ENCODE results near the gene MED7.
A peak's percentile ranks its signal among the peaks of the same experiment; 100 is the strongest.

MED7 gene

DNA sequence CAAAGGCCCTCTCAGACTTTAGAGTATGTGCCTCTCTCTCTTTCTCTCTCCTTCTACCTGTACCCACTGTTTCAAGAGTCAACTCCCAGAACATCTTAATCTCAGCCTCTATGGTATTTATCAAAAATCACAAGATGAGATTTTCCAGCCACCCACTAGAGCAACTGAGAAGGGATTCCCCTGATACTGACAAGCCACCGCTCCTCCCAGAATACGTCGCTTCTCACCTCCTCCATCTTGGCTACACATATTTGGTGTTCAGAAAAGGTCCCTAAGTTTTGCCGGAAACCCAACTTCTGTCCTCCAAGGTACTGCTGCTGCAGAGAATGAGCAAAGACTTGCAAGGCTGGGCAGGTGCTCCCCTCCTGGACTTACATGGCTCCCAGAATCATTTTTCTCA is 17.3 kb upstream of the MED7 start:
- Histone ChIP-seq H3K4me3 (ENCODE audit: low read depth in 1 of 2, low read length in 2 of 2) (no peak overlapping the region), H3K9me3 (ENCODE audit: low read length) (peaks cover 4% of the 10 kb centered on the region), H3K4me1 (ENCODE audit: insufficient read depth, low read length) (no peaks in the 10 kb centered on the region), H3K36me3 (ENCODE audit: insufficient read depth, low read length) (no peaks in the 10 kb centered on the region), H3K27me3 (ENCODE audit: control insufficient read depth in 1 of 2, insufficient read depth in 2 of 2, low read length in 2 of 2) (no peaks in the 10 kb centered on the region), H3K9ac (ENCODE audit: low read length) (no peak overlapping the region), H3K27ac (ENCODE audit: low read depth, low read length) (no peak overlapping the region)

DNA sequence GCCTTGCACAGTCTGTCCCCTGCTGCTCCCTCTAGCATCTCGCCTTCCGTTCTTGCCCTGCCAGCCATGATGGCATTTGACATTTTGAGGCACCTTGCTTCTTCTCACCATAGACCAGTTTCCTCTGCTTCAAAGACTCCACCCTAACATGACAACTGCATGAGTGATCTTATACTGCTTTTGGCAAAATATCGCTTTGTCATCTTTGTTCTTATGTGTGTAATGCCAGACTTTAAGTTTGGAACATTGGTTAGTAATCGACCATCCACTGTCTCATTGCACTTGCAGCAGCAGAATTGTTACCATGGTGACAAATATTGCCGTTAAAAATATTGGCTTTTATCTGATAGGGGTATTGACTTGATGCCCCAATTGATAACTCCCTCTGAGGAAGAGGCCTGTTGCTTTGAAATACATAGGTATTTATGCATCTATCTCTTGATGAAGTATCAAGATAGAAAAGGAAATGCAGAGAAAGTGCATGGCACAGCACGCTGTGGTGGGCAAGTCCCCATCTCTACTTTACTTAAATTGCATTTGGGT is 16.6 kb upstream of the MED7 start:
- Histone ChIP-seq H3K9ac (ENCODE audit: low read length) (no peak overlapping the region), H3K27me3 (ENCODE audit: control insufficient read depth in 1 of 2, insufficient read depth in 2 of 2, low read length in 2 of 2) (no peaks in the 10 kb centered on the region), H3K4me1 (ENCODE audit: insufficient read depth, low read length) (no peaks in the 10 kb centered on the region), H3K27ac (ENCODE audit: low read depth, low read length) (no peak overlapping the region), H3K4me3 (ENCODE audit: low read depth in 1 of 2, low read length in 2 of 2) (no peak overlapping the region), H3K9me3 (ENCODE audit: low read length) (peaks cover 4% of the 10 kb centered on the region), H3K36me3 (ENCODE audit: insufficient read depth, low read length) (no peaks in the 10 kb centered on the region)

DNA sequence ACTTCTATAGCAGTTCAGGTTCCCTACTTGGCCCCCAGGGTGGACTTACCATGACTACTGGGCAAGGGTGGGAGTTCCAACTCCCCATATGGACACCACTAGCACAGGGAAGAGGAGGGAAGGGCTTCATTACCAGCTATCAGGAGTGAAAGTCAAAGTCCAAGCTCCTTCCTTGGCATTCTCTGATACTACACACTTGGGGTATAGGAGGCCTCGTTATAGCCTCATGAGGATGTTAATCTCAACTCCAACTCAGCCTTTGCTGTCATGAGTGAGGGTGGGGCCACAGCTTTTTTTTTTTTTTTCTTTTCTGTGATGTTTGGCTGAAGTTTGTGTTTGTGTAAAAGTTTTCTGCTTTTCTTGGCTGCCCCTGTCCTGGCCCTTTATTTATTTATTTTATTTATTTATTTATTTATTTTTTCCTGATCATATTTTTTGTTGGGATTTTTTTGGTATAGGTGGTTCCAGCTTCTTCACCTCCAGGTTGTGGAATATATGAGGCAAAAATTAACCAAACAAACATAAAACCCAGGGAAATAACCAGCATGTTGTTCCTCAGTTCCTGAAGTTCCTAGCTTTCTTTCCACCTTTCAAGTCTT is 14.7 kb upstream of the MED7 start:
- no peaks in the 10 kb centered on the region for H3K4me1 ChIP-seq (ENCODE audit: insufficient read depth, low read length)
- H3K9ac ChIP-seq (ENCODE audit: low read length) = no peak overlapping the region
- no peaks in the 10 kb centered on the region for H3K27me3 ChIP-seq (ENCODE audit: control insufficient read depth in 1 of 2, insufficient read depth in 2 of 2, low read length in 2 of 2)
- no peaks in the 10 kb centered on the region for H3K36me3 ChIP-seq (ENCODE audit: insufficient read depth, low read length)
- H3K27ac ChIP-seq (ENCODE audit: low read depth, low read length) = no peak overlapping the region
- H3K9me3 ChIP-seq (ENCODE audit: low read length) = peaks cover 4% of the 10 kb centered on the region
- no peak overlapping the region for H3K4me3 ChIP-seq (ENCODE audit: low read depth in 1 of 2, low read length in 2 of 2)

DNA sequence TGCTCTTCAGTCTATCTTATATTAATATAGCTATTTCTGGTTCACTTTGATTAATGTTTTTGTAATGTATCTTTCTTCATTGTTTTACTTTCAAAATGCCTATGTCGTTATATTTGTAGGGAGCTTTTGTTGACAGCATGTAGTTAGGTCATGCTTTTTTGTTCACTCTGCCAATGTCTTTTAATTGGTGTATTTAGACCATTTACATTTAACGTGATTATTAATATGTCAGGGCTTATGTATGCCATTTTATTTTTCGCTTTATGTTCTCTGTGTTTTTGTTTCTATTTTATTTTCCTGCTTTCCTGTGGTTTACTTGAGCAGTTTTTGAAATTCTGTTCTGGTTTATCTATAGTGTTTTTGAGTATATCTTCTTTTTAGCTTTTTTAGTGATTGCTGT is 12.6 kb upstream of the MED7 start:
- Histone ChIP-seq H3K9ac (ENCODE audit: low read length) (no peak overlapping the region), H3K27ac (ENCODE audit: low read depth, low read length) (no peak overlapping the region), H3K9me3 (ENCODE audit: low read length) (peaks cover 4% of the 10 kb centered on the region), H3K36me3 (ENCODE audit: insufficient read depth, low read length) (no peaks in the 10 kb centered on the region), H3K27me3 (ENCODE audit: control insufficient read depth in 1 of 2, insufficient read depth in 2 of 2, low read length in 2 of 2) (no peaks in the 10 kb centered on the region), H3K4me1 (ENCODE audit: insufficient read depth, low read length) (no peaks in the 10 kb centered on the region), H3K4me3 (ENCODE audit: low read depth in 1 of 2, low read length in 2 of 2) (no peak overlapping the region)

DNA sequence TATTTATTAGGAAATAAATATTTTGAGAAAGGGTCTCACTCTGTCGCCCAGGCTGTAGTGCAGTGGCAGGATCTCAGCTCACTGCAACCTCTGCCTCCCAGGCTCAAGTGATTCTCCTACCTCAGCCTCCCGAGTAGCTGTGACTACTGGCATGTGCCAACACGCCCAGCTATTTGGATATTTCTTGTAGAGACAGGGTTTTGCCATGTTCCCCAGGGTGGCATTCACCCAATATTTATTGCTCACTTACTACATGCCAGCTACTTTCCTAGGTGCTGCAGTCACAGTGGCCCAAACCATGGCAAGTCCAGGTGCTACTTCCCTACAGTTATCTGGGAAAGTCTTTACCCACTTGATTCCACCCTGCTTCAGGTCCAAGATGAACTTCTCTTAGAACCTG is 8.3 kb upstream of the MED7 start:
- H3K4me3 ChIP-seq (ENCODE audit: low read depth in 1 of 2, low read length in 2 of 2) = no peak overlapping the region
- H3K4me1 ChIP-seq (ENCODE audit: insufficient read depth, low read length) = no peaks in the 10 kb centered on the region
- H3K9ac ChIP-seq (ENCODE audit: low read length) = no peak overlapping the region
- no peaks in the 10 kb centered on the region for H3K36me3 ChIP-seq (ENCODE audit: insufficient read depth, low read length)
- H3K27me3 ChIP-seq (ENCODE audit: control insufficient read depth in 1 of 2, insufficient read depth in 2 of 2, low read length in 2 of 2) = no peaks in the 10 kb centered on the region
- H3K9me3 ChIP-seq (ENCODE audit: low read length) = no peaks in the 10 kb centered on the region
- H3K27ac ChIP-seq (ENCODE audit: low read depth, low read length) = no peak overlapping the region

DNA sequence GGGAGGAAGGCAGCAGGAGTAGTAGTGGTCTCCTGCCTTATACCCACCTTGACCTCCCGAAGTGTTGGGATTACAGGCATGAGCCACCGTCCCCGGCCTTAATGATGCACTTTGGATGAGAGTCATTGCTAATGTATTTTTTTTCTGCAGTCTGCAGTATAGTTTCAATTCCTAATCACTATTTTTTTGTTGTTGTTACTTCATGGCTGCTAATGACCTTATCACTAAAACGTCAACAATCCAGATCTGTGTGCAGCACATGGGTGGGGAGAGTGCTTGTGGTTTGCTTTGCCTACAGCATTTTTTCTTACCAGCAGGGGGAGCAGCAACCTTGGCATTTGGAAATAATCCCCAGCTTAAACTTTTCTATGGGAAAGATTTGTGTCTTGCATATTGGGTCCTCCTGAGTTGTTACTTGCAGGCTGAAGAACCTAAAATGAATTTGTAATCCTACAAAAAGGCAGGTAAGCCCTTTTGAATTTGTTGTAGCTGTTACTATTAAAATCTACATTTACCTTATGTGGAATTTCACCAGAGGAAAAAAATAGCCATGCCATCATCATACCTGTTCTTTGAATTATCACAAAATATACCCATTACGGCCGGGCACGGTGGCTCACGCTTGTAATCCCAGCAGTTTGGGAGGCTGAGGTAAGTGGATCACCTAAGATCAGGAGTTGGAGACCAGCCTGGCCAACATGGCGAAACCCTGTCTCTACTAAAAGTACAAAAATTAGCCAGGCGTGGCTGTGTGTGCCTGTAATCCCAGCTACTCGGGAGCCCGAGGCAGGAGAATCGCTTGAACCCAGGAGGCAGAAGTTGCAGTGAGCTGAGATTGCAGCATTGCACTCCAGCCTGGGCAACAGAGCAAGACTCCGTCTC is 6.3 kb upstream of the MED7 start:
- Histone ChIP-seq H3K27ac (ENCODE audit: low read depth, low read length) (no peak overlapping the region), H3K4me3 (ENCODE audit: low read depth in 1 of 2, low read length in 2 of 2) (no peak overlapping the region), H3K36me3 (ENCODE audit: insufficient read depth, low read length) (no peaks in the 10 kb centered on the region), H3K9me3 (ENCODE audit: low read length) (no peaks in the 10 kb centered on the region), H3K27me3 (ENCODE audit: control insufficient read depth in 1 of 2, insufficient read depth in 2 of 2, low read length in 2 of 2) (no peaks in the 10 kb centered on the region), H3K9ac (ENCODE audit: low read length) (no peak overlapping the region), H3K4me1 (ENCODE audit: insufficient read depth, low read length) (no peaks in the 10 kb centered on the region)

DNA sequence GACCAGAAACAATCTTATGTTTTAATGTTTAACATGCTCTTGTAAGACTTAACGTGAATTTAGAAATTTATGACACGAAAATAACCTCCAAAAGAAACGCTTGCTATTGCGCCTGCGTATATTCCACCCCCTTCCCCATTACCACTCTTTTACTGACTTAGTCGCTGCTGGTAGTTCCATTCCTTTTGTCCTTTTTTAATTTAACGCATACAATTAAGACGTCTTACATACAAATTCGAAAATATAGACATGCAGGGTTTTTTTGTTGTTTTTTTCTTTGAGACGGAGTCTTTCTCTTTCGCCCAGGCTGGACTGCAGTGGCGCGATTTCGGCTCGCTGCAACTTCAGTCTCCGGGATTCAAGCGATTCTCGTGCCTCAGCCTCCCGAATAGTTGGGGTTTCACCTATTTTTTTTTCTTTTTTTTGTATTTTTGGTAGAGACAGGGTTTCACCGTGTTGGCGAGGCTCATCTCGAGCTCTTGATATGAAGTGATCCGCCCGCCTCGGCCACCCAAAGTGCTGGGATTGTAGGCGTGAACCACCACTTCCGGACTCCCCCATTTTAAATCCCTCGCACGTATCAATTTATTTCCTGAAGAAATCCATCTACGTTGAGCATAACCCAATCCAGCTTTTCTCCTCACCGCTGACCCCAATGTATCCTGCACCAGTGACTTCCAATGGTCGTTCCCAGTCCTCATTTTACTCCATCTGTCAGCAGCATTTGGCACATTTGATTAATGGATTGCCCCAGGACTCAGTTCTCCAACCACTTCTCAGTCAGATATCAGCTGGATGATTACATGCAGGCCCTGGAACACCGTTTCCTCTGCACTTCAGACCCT is 684 bp upstream of the MED7 start:
- peak overlapping the region; percentile 95 for H3K27ac ChIP-seq (ENCODE audit: low read depth, low read length)
- H3K36me3 ChIP-seq (ENCODE audit: insufficient read depth, low read length) = no peaks in the 10 kb centered on the region
- no peaks in the 10 kb centered on the region for H3K9me3 ChIP-seq (ENCODE audit: low read length)
- peaks cover 10% of the 10 kb centered on the region for H3K4me1 ChIP-seq (ENCODE audit: insufficient read depth, low read length)
- no peaks in the 10 kb centered on the region for H3K27me3 ChIP-seq (ENCODE audit: control insufficient read depth in 1 of 2, insufficient read depth in 2 of 2, low read length in 2 of 2)
- peak overlapping the region; percentile 94 to 95 for H3K4me3 ChIP-seq (ENCODE audit: low read depth in 1 of 2, low read length in 2 of 2)
- H3K9ac ChIP-seq (ENCODE audit: low read length) = peak overlapping the region; percentile 98

DNA sequence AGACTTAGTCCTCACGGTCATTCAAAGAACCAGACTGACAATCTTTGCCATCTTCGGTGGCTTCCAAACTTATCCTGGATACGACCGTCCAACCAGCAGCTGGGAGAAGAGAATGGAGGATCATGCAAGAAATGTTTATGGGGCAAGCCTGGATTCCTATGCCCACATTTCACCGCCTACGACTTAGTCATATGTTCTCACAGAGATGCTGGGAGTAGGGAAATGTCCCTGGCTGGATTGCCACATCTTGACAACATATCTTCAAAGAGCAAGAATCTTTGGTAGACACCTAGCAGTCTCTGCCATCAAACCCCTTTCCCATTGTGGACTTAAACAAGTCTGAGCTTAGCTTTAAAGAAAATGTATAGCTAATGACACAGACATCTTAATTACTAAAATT is 5.0 kb downstream of the MED7 start:
- no peak overlapping the region for H3K9ac ChIP-seq (ENCODE audit: low read length)
- peaks cover 10% of the 10 kb centered on the region for H3K4me1 ChIP-seq (ENCODE audit: insufficient read depth, low read length)
- peaks cover 13% of the 10 kb centered on the region for H3K36me3 ChIP-seq (ENCODE audit: insufficient read depth, low read length)
- no peaks in the 10 kb centered on the region for H3K9me3 ChIP-seq (ENCODE audit: low read length)
- H3K4me3 ChIP-seq (ENCODE audit: low read depth in 1 of 2, low read length in 2 of 2) = no peak overlapping the region
- H3K27me3 ChIP-seq (ENCODE audit: control insufficient read depth in 1 of 2, insufficient read depth in 2 of 2, low read length in 2 of 2) = no peaks in the 10 kb centered on the region
- H3K27ac ChIP-seq (ENCODE audit: low read depth, low read length) = no peak overlapping the region

DNA sequence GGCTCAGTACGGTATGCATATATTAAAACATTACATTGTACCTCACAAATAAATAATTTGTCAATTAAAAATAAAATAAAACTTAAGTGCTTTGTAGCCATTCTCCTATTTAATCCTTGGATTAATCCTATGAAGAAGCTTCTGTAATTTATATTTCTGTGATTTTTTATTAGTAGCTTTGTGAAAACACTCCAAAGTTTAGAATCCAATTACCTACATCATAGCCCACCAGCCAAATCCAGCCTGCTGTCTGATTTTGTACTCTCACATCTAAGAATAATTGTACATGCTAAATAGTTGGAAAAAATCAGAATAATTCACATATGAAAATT is 10.4 kb downstream of the MED7 start:
- no peak overlapping the region for H3K9ac ChIP-seq (ENCODE audit: low read length)
- no peaks in the 10 kb centered on the region for H3K9me3 ChIP-seq (ENCODE audit: low read length)
- H3K27me3 ChIP-seq (ENCODE audit: control insufficient read depth in 1 of 2, insufficient read depth in 2 of 2, low read length in 2 of 2) = no peaks in the 10 kb centered on the region
- H3K4me1 ChIP-seq (ENCODE audit: insufficient read depth, low read length) = no peaks in the 10 kb centered on the region
- no peak overlapping the region for H3K27ac ChIP-seq (ENCODE audit: low read depth, low read length)
- H3K36me3 ChIP-seq (ENCODE audit: insufficient read depth, low read length) = peaks cover 3% of the 10 kb centered on the region
- H3K4me3 ChIP-seq (ENCODE audit: low read depth in 1 of 2, low read length in 2 of 2) = no peak overlapping the region

DNA sequence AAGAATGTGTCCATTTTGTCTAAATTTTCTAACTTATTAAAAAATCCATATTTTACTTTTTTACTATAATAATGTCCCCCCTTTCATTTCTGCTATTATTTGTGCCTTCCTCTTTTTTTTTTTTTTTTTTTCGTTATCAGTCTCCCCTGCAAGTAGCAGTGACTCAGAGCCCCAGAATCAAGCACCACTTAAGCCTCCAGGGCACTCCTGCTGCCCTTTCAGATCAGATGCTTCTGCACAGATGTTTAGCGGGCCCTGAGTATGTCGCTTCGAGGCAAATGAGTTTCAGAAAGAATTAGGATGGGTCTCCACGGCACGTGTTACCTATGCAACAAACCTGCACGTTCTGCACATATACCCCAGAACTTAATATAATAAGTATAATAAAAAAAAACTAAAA is 11.7 kb downstream of the MED7 start:
- Histone ChIP-seq H3K36me3 (ENCODE audit: insufficient read depth, low read length) (no peaks in the 10 kb centered on the region), H3K9ac (ENCODE audit: low read length) (no peak overlapping the region), H3K4me3 (ENCODE audit: low read depth in 1 of 2, low read length in 2 of 2) (no peak overlapping the region), H3K27ac (ENCODE audit: low read depth, low read length) (no peak overlapping the region), H3K4me1 (ENCODE audit: insufficient read depth, low read length) (no peaks in the 10 kb centered on the region), H3K27me3 (ENCODE audit: control insufficient read depth in 1 of 2, insufficient read depth in 2 of 2, low read length in 2 of 2) (no peaks in the 10 kb centered on the region), H3K9me3 (ENCODE audit: low read length) (no peaks in the 10 kb centered on the region)

DNA sequence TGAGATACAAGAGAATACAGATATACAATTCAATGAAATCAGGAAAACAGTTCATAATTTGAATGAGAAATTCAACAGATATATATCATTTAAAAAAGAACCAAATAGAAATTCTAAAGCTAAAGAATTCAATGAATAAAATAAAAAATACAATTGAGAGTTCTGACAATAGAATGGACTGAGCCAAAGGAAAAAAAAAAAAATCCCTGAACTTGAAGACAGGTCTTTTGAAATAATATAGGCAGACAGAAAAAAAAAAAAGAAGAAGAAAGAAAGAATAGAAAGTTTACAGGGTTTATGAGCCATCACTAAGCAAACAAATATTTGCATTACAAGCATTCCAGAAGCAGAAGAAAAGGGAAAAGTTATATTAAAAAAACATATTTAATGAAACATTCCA is 21.0 kb downstream of the MED7 start:
- no peaks in the 10 kb centered on the region for H3K36me3 ChIP-seq (ENCODE audit: insufficient read depth, low read length)
- H3K27ac ChIP-seq (ENCODE audit: low read depth, low read length) = no peak overlapping the region
- no peaks in the 10 kb centered on the region for H3K9me3 ChIP-seq (ENCODE audit: low read length)
- H3K27me3 ChIP-seq (ENCODE audit: control insufficient read depth in 1 of 2, insufficient read depth in 2 of 2, low read length in 2 of 2) = no peaks in the 10 kb centered on the region
- H3K4me3 ChIP-seq (ENCODE audit: low read depth in 1 of 2, low read length in 2 of 2) = no peak overlapping the region
- no peak overlapping the region for H3K9ac ChIP-seq (ENCODE audit: low read length)
- no peaks in the 10 kb centered on the region for H3K4me1 ChIP-seq (ENCODE audit: insufficient read depth, low read length)
